ENCODE results near the gene SPATA31E1.
A peak's percentile ranks its signal among the peaks of the same experiment; 100 is the strongest.

Gene SPATA31E1

DNA sequence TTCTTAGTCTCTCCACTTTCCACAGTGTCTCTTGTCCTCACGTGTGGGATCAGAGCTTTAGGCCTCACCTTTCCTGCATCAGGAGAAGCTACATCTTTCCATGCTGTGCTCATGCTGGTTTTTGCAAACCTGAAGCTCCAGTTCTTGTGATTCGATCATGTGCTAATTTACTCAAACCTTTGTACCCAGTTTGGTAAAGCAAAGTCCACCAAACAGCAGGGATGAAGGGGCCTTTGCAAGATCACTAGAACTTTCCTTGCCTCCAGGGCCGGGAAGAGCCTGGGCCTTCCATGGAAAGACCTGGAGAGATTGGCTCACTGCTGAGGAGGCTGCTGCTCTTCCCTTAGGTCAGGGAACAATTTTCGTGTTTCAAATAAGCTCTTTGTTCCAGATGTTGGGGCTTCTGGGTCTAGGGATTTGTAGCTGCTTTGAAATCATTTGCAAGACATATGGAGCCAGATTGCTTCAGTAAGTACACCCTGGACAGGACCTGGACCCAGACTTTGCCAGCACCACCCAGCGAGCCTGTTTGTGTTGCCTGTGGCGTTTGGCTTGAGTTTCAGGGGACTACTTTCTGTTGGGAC, 18.7 kb upstream of the SPATA31E1 start:
- DNase-seq (ENCODE audit: low read depth) = no peak

- no peak for DNase-seq (ENCODE audit: low read depth)
Measured at GRCh38 chr9:87864915-87865314, 17.8 kb upstream of the SPATA31E1 start.

DNA sequence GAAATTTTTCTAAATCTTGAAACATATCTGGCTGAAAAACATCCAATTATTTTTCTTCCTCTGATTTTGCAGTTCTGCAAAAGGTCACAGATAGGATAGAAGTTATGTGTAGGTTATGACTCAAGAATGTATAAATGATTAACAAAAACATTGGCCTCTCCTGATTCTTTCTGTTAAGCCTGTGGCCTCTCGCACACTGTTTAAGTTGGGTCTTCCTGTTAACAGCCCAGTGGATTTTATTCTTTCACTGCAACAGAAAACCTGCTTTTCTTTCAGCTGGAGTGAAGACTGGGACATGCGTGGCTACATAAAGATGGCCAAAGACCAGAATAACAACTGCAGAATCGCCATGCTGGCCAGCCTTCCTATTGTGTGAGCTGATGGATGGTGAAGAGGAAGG, 17.1 kb upstream of the SPATA31E1 start:
- no peak for DNase-seq (ENCODE audit: low read depth)

- DNase-seq (ENCODE audit: low read depth) = no peak
Measured at GRCh38 chr9:87867391-87867790, 15.3 kb upstream of the SPATA31E1 start.

- DNase-seq (ENCODE audit: low read depth) = no peak
Measured at GRCh38 chr9:87868175-87868574, 14.5 kb upstream of the SPATA31E1 start.

DNA sequence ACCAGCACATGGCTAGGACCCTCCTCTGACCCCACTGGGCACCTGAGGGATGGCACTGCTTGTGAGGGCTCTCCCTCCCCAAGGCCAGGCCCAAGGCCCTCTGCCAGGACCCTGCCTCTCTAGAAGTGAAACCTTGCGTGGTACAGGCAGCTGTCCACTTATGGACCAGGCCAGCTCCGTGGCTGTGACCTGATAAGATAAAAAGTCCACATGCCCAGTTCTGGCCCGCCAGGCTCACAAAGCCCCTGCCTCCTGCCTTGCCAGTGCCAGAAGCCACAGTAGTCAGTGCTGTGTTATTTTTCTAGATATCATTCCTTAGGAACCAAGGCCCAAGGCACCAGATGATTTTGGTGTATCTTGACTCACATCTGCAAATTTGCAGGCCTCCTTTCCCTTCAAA, 14.0 kb upstream of the SPATA31E1 start:
- DNase-seq (ENCODE audit: low read depth) = no peak

- no peak for DNase-seq (ENCODE audit: low read depth)
Measured at GRCh38 chr9:87869082-87869481, 13.6 kb upstream of the SPATA31E1 start.

- DNase-seq (ENCODE audit: low read depth) = no peak
Measured at GRCh38 chr9:87871425-87872078, 11.1 kb upstream of the SPATA31E1 start.

- DNase-seq (ENCODE audit: low read depth) = peak; percentile 62
Measured at GRCh38 chr9:87872079-87872624, 10.5 kb upstream of the SPATA31E1 start.

- DNase-seq (ENCODE audit: low read depth) = peak; percentile 18
Measured at GRCh38 chr9:87873607-87874303, 8.9 kb upstream of the SPATA31E1 start.

DNA sequence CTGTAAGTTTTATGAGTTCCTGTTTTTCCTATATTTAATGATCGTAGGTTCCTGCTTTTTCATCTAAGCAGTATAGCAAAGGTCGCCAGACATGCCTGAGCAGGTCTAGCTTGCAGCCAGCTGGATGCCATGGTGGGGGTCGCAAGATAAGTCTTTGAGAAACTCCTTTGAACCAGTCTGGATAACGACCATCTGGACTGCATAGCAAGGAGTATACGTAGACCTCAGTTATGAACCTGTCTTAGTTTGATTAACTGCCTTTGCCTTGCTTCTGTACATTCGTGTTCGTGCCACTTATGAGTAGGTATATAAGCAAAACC, 8.4 kb upstream of the SPATA31E1 start:
- DNase-seq (ENCODE audit: low read depth) = no peak

DNA sequence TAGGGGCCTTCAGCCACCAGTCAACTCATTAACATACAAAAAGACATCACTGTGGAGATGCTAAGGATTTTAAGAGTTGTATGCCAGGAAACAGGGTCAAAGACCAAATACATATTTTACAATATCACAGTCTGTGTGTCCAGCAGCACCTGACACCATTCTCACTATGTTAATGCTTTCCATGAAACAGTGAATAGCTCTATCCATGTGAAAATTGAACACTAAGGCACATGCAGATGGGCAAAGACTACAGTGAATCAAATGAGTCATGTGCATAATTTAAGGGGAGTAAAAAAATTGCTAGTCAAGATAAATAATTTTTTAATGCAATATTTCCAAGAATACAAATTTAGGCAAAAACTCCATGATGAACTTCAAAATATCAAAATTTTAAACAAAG, 7.6 kb upstream of the SPATA31E1 start:
- DNase-seq (ENCODE audit: low read depth) = no peak

DNA sequence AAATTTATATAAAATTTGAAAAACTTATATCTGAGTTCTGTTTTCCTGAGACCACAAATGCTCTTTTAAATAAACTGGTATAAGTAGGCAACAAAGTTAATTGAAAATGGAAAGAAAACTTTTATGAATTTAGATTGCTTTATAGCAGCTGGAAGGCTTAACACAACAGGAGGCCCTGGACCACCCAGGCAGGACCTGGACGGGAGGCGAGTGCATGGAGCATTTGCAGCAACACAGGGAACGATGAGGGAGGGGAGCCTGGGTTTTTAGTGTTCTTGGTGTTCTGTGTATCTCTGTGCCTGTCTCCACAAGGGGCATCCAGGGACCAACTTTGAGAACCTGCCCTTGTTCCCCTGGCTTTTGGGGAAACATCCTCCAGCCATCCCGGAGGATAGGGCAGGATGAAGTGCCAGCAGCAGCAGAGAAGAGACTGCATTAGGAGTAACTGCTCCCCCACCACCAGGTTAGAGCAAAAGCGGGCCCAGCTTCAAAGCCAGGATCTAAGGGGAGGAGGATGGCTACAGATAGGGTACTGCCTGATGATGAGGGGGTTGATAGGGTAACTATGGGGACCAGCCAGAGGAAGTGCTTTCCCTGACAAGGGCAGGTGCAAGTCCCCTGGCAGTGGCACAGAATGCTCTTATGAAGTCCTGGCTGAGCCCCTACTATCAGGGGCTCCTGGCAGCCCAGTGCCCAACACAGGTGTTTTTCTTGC, 6.7 kb upstream of the SPATA31E1 start:
- DNase-seq (ENCODE audit: low read depth) = no peak

DNA sequence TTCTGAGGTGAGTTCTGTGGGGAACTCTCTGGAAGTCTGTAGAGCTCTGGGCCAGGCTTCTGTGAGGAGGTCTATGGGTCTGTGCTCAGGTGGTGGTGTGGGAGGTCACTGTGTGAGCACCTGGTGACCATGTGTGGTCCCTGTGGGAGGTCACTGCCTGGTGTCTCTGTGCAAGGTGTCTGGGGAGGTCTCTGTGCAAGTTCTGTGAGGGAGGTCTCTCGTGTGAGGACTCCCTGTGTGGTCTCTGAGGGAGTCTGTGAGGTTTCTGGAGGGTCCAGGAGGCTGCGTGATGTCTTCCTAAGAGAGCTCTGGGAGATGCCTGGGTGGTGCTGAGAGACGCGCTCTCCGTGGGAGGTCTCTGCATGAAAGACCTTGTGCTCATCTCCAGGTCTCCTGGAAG, 6.0 kb upstream of the SPATA31E1 start:
- DNase-seq (ENCODE audit: low read depth) = no peak

DNA sequence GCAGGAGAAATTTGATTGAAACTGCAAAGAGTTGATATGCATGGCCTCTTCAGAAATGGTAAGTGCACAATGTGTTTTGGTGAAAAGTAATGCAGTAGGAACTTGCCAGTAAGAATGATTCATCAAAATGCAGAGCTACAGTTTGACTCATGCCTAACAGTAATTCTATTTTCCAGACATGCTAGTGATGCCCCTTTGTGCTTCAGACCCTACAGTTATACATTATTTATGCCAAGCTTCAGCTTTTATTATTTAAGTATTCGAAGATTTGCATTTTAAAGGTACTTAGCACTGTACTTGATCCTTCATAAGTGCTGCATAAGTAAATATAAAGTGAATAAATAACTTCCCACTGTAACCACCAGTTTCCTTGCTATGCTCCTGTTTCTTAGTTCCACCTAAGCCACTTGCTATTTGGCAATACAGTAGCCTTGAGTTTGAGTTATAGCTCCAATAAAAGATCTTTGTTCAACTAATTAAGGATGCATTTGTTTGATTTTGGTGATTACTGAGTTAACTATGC, 3.6 kb upstream of the SPATA31E1 start:
- peak; percentile 84 for DNase-seq (ENCODE audit: low read depth)

GRCh38 chr9:87880116-87880515, 2.6 kb upstream of the SPATA31E1 start:
- DNase-seq (ENCODE audit: low read depth) = peak; percentile 45

GRCh38 chr9:87880683-87881082, 2.0 kb upstream of the SPATA31E1 start:
- DNase-seq (ENCODE audit: low read depth) = no peak

DNA sequence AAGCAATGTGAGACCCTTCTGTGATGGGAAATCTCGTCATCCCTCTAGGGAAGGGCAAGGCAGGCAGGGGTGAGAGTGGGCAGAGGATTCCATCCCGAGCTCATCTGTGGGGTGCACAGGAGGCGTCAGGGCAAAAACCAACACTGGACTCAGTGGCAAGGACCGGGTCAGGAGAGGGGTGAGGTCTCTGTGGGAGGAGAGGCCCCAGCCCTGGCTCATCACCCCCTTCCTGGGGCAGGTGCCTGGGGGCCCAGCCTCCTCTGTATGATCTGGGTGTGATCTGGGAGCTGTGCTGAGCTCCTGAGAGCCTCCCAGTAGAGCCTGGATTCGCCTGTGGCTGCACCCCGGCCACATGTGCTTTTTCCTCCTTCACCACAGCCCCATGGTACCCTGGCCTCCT, 597 bp downstream of the SPATA31E1 start:
- no peak for DNase-seq (ENCODE audit: low read depth)

- DNase-seq (ENCODE audit: low read depth) = peak; percentile 13
Measured at GRCh38 chr9:87883990-87884389, 1.3 kb downstream of the SPATA31E1 start.

- no peak for DNase-seq (ENCODE audit: low read depth)
Measured at GRCh38 chr9:87884578-87885459, 2.1 kb downstream of the SPATA31E1 start.

- DNase-seq (ENCODE audit: low read depth) = no peak
Measured at GRCh38 chr9:87885484-87886189, 3.0 kb downstream of the SPATA31E1 start.
